NB4 (cell line): ENCODE measurements around the gene RGS6.

Experiments used
- POLR2A ChIP-seq: IDR thresholded peaks from 2 replicates; pipeline ENCODE4 v1.6.1; 2011; ENCODE audit warnings: mild to moderate bottlenecking; ENCODE audit not compliant: insufficient read length; ENCODE audit errors: extremely low read depth
- TF ChIP-seq, protein P1 (sequence below): IDR thresholded peaks from one replicate; pipeline ENCODE4 v1.5.1; 2012; ENCODE audit warnings: low read depth, low read length

DNA sequence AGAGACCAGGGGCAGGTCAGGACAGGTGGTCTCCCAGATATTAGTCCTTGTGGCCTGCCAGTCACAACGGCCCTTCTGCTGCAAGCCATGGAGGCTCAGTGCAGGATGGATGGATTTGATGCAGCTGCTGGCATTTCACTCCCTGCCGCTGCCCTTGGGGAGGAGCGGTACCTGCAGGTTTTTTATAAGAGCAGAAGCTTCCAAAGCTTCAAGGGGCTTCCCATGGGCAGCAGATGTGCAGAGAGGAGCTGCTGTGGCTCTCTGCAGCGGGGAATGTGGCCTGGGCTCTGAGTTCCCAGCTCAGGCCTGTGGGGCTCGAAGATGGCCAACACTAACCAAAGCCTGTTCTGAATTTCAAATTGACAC, 582.4 kb downstream of the RGS6 start:
- TF ChIP-seq, protein P1, sequence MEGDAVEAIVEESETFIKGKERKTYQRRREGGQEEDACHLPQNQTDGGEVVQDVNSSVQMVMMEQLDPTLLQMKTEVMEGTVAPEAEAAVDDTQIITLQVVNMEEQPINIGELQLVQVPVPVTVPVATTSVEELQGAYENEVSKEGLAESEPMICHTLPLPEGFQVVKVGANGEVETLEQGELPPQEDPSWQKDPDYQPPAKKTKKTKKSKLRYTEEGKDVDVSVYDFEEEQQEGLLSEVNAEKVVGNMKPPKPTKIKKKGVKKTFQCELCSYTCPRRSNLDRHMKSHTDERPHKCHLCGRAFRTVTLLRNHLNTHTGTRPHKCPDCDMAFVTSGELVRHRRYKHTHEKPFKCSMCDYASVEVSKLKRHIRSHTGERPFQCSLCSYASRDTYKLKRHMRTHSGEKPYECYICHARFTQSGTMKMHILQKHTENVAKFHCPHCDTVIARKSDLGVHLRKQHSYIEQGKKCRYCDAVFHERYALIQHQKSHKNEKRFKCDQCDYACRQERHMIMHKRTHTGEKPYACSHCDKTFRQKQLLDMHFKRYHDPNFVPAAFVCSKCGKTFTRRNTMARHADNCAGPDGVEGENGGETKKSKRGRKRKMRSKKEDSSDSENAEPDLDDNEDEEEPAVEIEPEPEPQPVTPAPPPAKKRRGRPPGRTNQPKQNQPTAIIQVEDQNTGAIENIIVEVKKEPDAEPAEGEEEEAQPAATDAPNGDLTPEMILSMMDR = no peak
- no peak for TF ChIP-seq POLR2A
